Erythroblast (primary cell): ENCODE measurements around the gene GJC1.
"Not testable (repeated sequence)": the region's sequence is repeated elsewhere in the genome, so short reads cannot be mapped to it uniquely, and the experiment has no call there.

Experiments used
- DNase-seq, 2 experiments: peaks; one replicate each; lab custom pipeline; 2025; lab: John Stamatoyannopoulos, UW
- GATA1 ChIP-seq: IDR thresholded peaks from 2 replicates; pipeline ENCODE4 v1.6.1; 2011; ENCODE audit warnings: low read depth, mild to moderate bottlenecking, control low read depth, low read length, moderate library complexity
- POLR2A ChIP-seq: IDR thresholded peaks from 2 replicates; pipeline ENCODE4 v1.6.1; 2011; ENCODE audit warnings: mild to moderate bottlenecking, low read length

Gene GJC1

GRCh38 chr17:44830359-44831288 is 537 bp upstream of the GJC1 start:
- DNase-seq, result no peak
- TF ChIP-seq GATA1, result no peak
- no peak for TF ChIP-seq POLR2A

- peak in 1 of 2 experiments; percentile 36 for DNase-seq
- TF ChIP-seq POLR2A, result no peak
- TF ChIP-seq GATA1, result no peak
Measured at GRCh38 chr17:44828919-44829522, 1.1 kb downstream of the GJC1 start.

- no peak for DNase-seq
- TF ChIP-seq GATA1 (no peak), POLR2A (no peak)
Measured at GRCh38 chr17:44827863-44828262, 2.2 kb downstream of the GJC1 start.

- TF ChIP-seq POLR2A, result no peak
- TF ChIP-seq GATA1, result no peak
- no peak for DNase-seq
Measured at GRCh38 chr17:44826123-44826790, 3.8 kb downstream of the GJC1 start.

DNA sequence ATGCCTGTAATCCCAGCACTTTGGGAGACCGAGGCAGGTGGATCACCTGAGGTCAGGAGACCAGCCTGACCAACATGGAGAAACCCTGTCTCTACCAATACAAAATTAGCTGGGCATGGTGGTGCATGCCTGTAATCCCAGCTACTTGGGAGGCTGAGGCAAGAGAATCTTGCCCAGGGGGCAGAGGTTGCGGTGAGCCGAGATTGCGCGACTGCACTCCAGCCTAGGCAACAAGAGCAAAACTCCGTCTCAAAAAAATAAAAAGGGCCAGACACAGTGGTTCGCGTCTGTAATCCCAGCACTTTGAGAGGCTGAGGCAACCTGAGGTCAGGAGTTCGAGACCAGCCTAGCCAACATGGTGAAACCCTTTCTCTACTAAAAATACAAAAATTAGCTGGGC is 4.9 kb downstream of the GJC1 start:
- not testable (repeated sequence) for DNase-seq

GRCh38 chr17:44820631-44821212 is 9.4 kb downstream of the GJC1 start:
- DNase-seq, result no peak
- TF ChIP-seq POLR2A (no peak), GATA1 (no peak)

DNA sequence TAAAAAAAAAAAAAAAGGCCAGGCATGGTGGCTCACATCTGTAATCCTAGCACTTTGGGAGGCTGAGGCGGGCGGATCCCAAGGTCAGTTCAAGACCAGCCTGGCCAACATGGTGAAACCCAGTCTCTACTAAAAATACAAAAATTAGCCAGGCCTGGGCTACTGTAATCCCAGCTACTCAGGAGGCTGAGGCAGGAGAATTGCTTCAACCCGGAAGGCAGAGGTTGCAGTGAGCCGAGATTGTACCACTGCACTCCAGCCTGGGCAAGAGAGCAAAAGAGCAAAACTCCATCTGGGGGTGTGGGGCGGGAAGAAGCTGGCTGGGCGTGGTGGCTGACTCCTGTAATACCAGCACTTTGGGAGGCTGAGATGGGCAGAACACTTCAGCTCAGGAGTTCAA is 11.6 kb downstream of the GJC1 start:
- not testable (repeated sequence) for DNase-seq

- TF ChIP-seq GATA1 (no peak), POLR2A (no peak)
- no peak for DNase-seq
Measured at GRCh38 chr17:44812263-44812662, 17.8 kb downstream of the GJC1 start.

DNA sequence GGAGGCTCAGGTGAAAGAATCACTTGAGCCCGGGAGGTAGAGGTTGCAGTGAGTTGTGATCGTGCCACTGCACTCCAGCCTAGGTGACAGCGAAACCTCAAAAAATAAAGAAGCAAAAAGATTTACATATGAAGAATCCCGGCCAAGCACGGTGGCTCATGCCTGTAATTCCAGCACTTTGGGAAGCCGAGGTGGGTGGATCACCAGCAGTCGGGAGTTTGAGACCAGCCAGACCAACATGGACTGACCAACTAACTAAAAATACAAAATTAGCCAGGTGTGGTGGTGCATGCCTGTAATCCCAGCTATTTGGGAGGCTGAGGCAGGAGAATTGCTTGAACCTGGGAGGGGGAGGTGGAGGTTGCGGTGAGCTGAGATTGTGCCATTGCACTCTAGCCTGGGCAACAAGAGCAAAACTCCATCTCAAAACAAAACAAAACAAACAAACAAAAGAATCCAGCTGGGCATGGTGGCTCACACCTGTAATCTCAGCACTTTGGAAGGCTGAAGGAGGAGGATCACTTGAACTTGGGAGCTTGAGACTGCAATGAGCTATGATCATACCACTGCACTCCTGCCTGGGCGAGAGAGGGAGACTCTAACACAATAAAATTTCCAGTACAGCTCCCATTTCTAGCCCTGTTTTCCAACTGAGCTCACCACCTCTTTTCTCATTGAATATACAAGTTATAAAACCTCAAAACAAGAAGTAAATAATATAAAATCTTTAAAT is 21.3 kb downstream of the GJC1 start:
- not testable (repeated sequence) for DNase-seq

DNA sequence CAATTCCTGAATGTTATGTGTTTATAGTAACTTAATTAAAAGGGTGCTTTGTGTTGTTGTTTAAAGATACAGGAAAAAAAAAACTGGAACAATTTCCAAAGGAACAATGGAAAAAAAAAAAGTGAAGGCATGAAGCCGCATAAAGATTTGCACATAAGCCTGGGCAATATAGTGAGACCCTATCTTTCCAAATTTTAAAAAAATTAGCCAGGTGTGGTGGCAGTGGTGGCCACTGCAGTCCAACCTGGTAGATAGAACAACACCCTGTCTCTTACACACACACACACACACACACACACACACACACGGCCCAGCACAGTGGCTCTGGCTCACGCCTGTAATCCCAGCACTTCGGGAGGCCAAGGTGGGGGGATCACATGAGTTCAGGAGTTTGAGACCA is 21.9 kb downstream of the GJC1 start:
- TF ChIP-seq GATA1 (no peak), POLR2A (no peak)
- no peak for DNase-seq

DNA sequence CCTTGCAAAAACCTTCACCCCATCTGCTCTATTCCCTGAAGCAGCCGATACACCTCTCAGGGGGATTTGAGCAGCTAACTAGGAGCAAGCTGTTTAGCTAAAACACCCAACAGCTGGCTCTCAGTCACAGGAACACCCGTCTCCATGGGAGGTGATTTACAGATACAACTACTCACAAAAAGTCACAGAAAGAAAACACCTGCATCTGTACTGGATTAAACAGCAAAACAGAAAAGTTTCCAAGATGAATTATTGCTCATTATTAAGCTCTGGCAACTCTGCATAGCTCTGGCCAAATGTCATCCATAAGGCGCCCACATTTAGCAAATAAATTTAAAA is 22.3 kb downstream of the GJC1 start:
- no peak for TF ChIP-seq POLR2A
- no peak for TF ChIP-seq GATA1
- no peak for DNase-seq

- DNase-seq, result no peak
- TF ChIP-seq POLR2A, result no peak
- no peak for TF ChIP-seq GATA1
Measured at GRCh38 chr17:44807093-44807816, 22.8 kb downstream of the GJC1 start.

- TF ChIP-seq POLR2A (no peak), GATA1 (no peak)
- no peak for DNase-seq
Measured at GRCh38 chr17:44804302-44805089, 25.6 kb downstream of the GJC1 start.
